Fibroblast of villous mesenchyme (primary cell): ENCODE measurements around the gene KCND1. TPM values are rescaled to one million over a fixed set of nuclear protein-coding genes. Genes with fewer than 3 reads are reported as not detected.

Experiments used
- DNase-seq: peaks from one replicate; pipeline ENCODE4 v3.0.0-alpha.2; 2010; ENCODE audit warnings: low read depth
- H3K4me3 ChIP-seq: 2 replicates; pipeline ENCODE4 v1.5.1; 2011; ENCODE audit warnings: low read depth, mild to moderate bottlenecking, low read length
- small RNA-seq: library from RNA; depleted of rRNA; stranded (forward); fragments of <200 nt; gene quantifications from one replicate; pipeline ENCODE3, GENCODE V24; 2012
- total RNA-seq: library from RNA; depleted of rRNA; stranded (reverse); fragments of >200 nt; gene quantifications from 2 replicates; pipeline ENCODE4 v1.2.3, GENCODE V29; 2012
- TF ChIP-seq, protein P1 (sequence below): IDR thresholded peaks from 2 replicates; pipeline ENCODE4 v1.5.1; 2012; ENCODE audit warnings: low read depth, mild to moderate bottlenecking, low read length; ENCODE audit not compliant: insufficient read depth

The KCND1 gene
- total RNA-seq, 1 donor: 2.6 TPM

DNA sequence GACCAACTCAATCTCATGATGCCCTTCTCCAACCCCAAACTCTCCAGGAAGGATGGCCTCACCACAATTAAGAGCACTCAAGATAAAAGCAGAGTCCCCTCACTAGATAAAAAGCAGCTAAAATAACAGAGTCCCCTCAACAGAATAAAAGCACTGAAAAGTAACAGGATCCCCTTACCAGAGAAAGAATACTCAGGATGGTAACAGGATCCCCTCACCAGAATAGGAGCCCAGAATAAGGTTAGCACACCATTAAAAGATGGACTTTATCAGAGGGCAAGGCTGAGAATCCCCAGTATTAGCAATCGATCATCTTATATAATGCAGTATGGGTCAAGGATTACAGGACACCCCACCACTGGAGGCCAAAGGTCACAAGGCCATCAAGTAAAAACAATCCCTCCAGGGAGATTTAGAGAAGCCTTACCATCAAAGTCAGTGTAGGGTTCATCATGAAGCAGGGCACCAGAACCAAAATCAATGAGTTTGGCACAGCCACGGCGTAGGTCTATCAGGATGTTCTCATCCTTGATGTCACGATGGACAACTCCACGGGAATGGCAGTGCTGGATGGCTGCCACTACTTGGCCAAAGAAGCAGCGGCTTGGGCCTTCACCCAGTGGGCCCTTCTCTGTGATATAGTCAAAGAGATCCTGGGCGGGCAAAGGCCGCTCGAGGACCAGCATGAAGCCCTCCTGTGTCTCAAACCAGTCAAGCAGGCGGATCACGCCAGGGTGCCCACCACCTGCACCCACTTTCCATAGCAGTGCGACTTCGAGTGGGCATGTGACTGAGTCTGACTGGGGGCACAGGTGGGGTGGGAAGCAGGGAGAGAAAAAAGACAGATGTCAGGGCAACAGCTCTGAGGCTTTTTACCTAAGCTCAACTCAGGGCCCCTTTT, 56.8 kb downstream of the KCND1 start:
- H3K4me3 ChIP-seq: no peak overlapping the region
- TF ChIP-seq, protein P1, sequence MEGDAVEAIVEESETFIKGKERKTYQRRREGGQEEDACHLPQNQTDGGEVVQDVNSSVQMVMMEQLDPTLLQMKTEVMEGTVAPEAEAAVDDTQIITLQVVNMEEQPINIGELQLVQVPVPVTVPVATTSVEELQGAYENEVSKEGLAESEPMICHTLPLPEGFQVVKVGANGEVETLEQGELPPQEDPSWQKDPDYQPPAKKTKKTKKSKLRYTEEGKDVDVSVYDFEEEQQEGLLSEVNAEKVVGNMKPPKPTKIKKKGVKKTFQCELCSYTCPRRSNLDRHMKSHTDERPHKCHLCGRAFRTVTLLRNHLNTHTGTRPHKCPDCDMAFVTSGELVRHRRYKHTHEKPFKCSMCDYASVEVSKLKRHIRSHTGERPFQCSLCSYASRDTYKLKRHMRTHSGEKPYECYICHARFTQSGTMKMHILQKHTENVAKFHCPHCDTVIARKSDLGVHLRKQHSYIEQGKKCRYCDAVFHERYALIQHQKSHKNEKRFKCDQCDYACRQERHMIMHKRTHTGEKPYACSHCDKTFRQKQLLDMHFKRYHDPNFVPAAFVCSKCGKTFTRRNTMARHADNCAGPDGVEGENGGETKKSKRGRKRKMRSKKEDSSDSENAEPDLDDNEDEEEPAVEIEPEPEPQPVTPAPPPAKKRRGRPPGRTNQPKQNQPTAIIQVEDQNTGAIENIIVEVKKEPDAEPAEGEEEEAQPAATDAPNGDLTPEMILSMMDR: no peak
- no peak for DNase-seq

DNA sequence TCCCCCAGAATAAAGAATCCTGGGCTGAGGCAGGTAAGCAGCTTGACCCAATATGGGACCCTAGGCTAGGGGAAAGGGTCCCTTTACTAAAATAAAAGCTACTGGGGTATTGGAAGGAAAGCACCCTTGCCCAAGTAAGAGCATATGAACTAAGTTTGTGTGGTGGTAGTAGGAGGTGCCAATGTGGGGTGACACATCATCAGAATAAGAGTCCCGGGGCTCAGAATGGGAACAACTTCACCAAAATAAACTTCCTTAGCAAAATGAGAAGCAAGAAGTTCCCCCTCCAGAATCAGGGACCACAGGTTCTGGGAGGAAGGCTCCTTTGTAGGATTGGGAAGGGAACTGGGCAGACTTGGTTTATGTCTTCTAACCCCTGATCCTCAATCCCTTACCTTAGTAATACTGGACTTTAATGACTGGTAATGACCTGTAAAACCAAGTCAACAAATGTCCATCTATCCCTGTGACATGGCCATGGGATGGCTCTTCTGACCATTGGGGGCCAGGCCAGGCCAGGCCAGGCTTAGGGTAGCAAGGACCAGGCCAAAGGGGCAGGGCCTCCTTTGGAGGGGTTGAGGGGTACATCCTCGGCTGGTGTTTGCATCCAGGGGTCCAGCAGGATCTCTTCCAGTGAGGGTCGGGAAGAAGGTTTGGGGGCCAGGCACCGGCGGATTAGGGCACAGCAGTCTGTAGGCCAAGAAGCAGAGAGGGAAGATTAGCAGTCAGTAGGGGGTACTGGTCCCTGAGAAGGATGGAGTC, 57.9 kb downstream of the KCND1 start:
- TF ChIP-seq, protein P1: no peak
- no peak overlapping the region for H3K4me3 ChIP-seq
- no peak for DNase-seq

DNA sequence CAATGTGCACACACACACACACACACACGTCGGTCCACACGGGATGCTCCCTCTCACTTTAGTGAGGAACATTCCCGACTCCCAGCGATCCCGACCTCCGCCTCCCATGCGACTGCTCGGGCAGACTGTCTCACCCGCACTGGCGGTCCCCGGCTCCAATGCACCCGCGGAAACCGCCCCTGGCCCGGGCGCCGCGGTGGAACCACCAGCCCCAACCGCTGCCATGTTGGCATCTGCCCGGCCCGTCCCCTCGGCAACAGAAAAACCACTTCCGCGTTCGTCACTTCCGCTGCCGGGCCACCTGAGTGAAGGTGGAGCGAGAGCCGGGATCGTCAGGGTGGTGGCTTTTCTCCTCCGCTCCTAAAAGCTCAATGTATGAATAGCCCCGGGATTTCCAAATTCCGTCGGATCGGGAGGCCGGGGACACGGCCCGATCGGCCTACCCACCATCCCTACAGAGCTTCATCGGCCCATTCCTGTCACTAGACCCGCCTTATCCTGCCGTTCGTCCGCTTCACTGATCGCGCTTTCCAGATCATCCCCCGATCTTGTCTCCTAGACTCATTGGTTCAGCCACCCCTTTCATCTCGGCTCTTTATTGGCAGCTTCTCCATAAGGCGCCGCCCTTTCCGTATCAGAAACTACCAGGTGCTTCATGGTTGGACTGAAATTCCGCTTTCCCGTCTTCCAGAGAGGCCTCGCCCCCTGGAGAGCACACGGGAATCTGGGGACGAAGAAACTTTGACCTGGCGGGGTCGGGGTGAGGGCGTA, 60.0 kb downstream of the KCND1 start, which contains the start of gene SLC35A2:
TSS of gene SLC35A2 (minus strand) at position 235 of the 771 bp plus-strand sequence. CDS start at position 225, 10 bp downstream.
- TF ChIP-seq, protein P1: no peak
- peak; percentile 69 for DNase-seq
- H3K4me3 ChIP-seq: peak within 1 kb of the TSS; percentile 65

Small RNA genes within 50 kb of the gene (small RNA-seq; reads per million reads assigned to genes)
- not detected for gene RNU6-722P

Other genes with a start within 250 kb of the KCND1 start
- gene GLOD5, start 210.1 kb downstream of the KCND1 start, total RNA-seq: not detected in 2 replicates
- gene GATA1, start 185.3 kb downstream of the KCND1 start, total RNA-seq: not detected in 2 replicates
- 22.5 and 29.4 TPM in 2 replicates for gene HDAC6, start 169.8 kb downstream of the KCND1 start, total RNA-seq
- gene ERAS, start 145.3 kb downstream of the KCND1 start, total RNA-seq: not detected in 2 replicates
- gene PCSK1N, start 136.2 kb downstream of the KCND1 start, total RNA-seq: 0.32 TPM in 1 of 2 replicates, not detected in the other
- gene TIMM17B, start 74.1 kb downstream of the KCND1 start, total RNA-seq: 39.3 and 47.7 TPM in 2 replicates
- 27.2 and 38.3 TPM in 2 replicates for gene PQBP1, start 73.9 kb downstream of the KCND1 start, total RNA-seq
- gene SLC35A2, start 60.2 kb downstream of the KCND1 start, total RNA-seq: 17.1 and 25.5 TPM in 2 replicates
- 4.5 and 12.5 TPM in 2 replicates for gene PIM2, start 52.8 kb downstream of the KCND1 start, total RNA-seq
- 24.2 and 28.5 TPM in 2 replicates for gene OTUD5, start 14.2 kb downstream of the KCND1 start, total RNA-seq
- 14.2 and 14.5 TPM in 2 replicates for gene GRIPAP1, start 30.4 kb upstream of the KCND1 start, total RNA-seq
- gene TFE3, start 71.5 kb upstream of the KCND1 start, total RNA-seq: 37.1 and 45.1 TPM in 2 replicates
- gene CCDC120, start 87.2 kb upstream of the KCND1 start, total RNA-seq: 0.86 and 0.97 TPM in 2 replicates
- 12.6 and 15.1 TPM in 2 replicates for gene PRAF2, start 102.2 kb upstream of the KCND1 start, total RNA-seq
- 46.6 and 56.0 TPM in 2 replicates for gene WDR45, start 108.0 kb upstream of the KCND1 start, total RNA-seq
- gene GPKOW, start 151.9 kb upstream of the KCND1 start, total RNA-seq: 13.0 and 15.5 TPM in 2 replicates
- 1.9 and 2.2 TPM in 2 replicates for gene MAGIX, start 190.9 kb upstream of the KCND1 start, total RNA-seq
- 19.0 and 29.6 TPM in 2 replicates for gene PLP2, start 200.1 kb upstream of the KCND1 start, total RNA-seq
- gene PRICKLE3, start 214.5 kb upstream of the KCND1 start, total RNA-seq: 5.2 TPM in 2 replicates
- gene SYP, start 228.3 kb upstream of the KCND1 start, total RNA-seq: under 0.01 TPM in 1 of 2 replicates, not detected in the other